ENCODE results near the gene MRPL34. TPM values are rescaled to one million over a fixed set of nuclear protein-coding genes. Genes with fewer than 3 reads are reported as not detected.

The MRPL34 gene
- total and polyA plus RNA-seq, 4 donors: 22.3 to 137 (median 93.4) TPM

- no peak overlapping the region for H3K4me3 ChIP-seq
- peaks cover 0 to 8% (median 4%) of the 10 kb centered on the region in 5 donors for H3K4me1 ChIP-seq (ENCODE audit: control insufficient read depth in 5 of 5, insufficient read depth in 5 of 5, low read length in 5 of 5)
- peak; percentile 70 to 73 (median 70) for DNase-seq
- WGBS, 2 donors: 17% methylated on average over 24 of the region's 24 CpGs
- peak; percentile 90 for TF ChIP-seq CTCF (IDR thresholded peaks at IDR 0.05; ENCODE audit: control extremely low read depth, extremely low read depth)
- H3K9me3 ChIP-seq (ENCODE audit: control insufficient read depth in 4 of 4, insufficient read depth in 3 of 4, low read length in 3 of 4): no peaks in the 10 kb centered on the region
- no peak overlapping the region for H3K9ac ChIP-seq (ENCODE audit: insufficient read depth in 1 of 2, low read length in 2 of 2)
- peaks cover 0 to 5% (median 1%) of the 10 kb centered on the region in 4 donors for H3K36me3 ChIP-seq (ENCODE audit: control insufficient read depth in 4 of 4, insufficient read depth in 4 of 4, low read length in 4 of 4)
- no peak overlapping the region for H3K27ac ChIP-seq (ENCODE audit: low read depth in 1 of 2, low read length in 1 of 2)
- H3K27me3 ChIP-seq (ENCODE audit: control insufficient read depth in 3 of 3, insufficient read depth in 3 of 3, low read length in 2 of 3): peaks cover 0 to 4% (median 0%) of the 10 kb centered on the region in 3 donors
- ATAC-seq (ENCODE audit: insufficient read depth, low FRiP score): peak; percentile 80
Observed at GRCh38 chr19:17346109-17346671, 40.5 kb downstream of the MRPL34 start.

- H3K27ac ChIP-seq (ENCODE audit: low read depth in 1 of 2, low read length in 1 of 2): peak overlapping the region; percentile 31 to 53
- H3K4me1 ChIP-seq (ENCODE audit: control insufficient read depth in 5 of 5, insufficient read depth in 5 of 5, low read length in 5 of 5): peaks cover 0 to 11% (median 6%) of the 10 kb centered on the region in 5 donors
- no peaks in the 10 kb centered on the region for H3K9me3 ChIP-seq (ENCODE audit: control insufficient read depth in 4 of 4, insufficient read depth in 3 of 4, low read length in 3 of 4)
- ATAC-seq (ENCODE audit: insufficient read depth, low FRiP score) (peak; percentile 31), DNase-seq (no peak)
- H3K27me3 ChIP-seq (ENCODE audit: control insufficient read depth in 3 of 3, insufficient read depth in 3 of 3, low read length in 2 of 3): peaks cover 0 to 4% (median 0%) of the 10 kb centered on the region in 3 donors
- no peak for TF ChIP-seq CTCF (IDR thresholded peaks at IDR 0.05; ENCODE audit: control extremely low read depth, extremely low read depth)
- no peak overlapping the region for H3K9ac ChIP-seq (ENCODE audit: insufficient read depth in 1 of 2, low read length in 2 of 2)
- 18 to 34% methylated on average over 6 of the region's 6 CpGs for WGBS, 2 donors
- no peaks in the 10 kb centered on the region for H3K36me3 ChIP-seq (ENCODE audit: control insufficient read depth in 4 of 4, insufficient read depth in 4 of 4, low read length in 4 of 4)
- no peak overlapping the region for H3K4me3 ChIP-seq
Observed at GRCh38 chr19:17347361-17347760, 41.7 kb downstream of the MRPL34 start.

- DNase-seq (no peak), ATAC-seq (ENCODE audit: insufficient read depth, low FRiP score) (no peak)
- Histone ChIP-seq H3K27ac (ENCODE audit: low read depth in 1 of 2, low read length in 1 of 2) (peak overlapping the region; percentile 31 to 58), H3K4me3 (no peak overlapping the region), H3K27me3 (ENCODE audit: control insufficient read depth in 3 of 3, insufficient read depth in 3 of 3, low read length in 2 of 3) (peaks cover 0 to 4% (median 0%) of the 10 kb centered on the region in 3 donors), H3K4me1 (ENCODE audit: control insufficient read depth in 5 of 5, insufficient read depth in 5 of 5, low read length in 5 of 5) (peaks cover 0 to 15% (median 6%) of the 10 kb centered on the region in 5 donors), H3K9me3 (ENCODE audit: control insufficient read depth in 4 of 4, insufficient read depth in 3 of 4, low read length in 3 of 4) (no peaks in the 10 kb centered on the region), H3K36me3 (ENCODE audit: control insufficient read depth in 4 of 4, insufficient read depth in 4 of 4, low read length in 4 of 4) (no peaks in the 10 kb centered on the region), H3K9ac (ENCODE audit: insufficient read depth in 1 of 2, low read length in 2 of 2) (no peak overlapping the region)
- 61 to 69% methylated on average over 2 of the region's 2 CpGs for WGBS, 2 donors
- TF ChIP-seq CTCF (IDR thresholded peaks at IDR 0.05; ENCODE audit: control extremely low read depth, extremely low read depth): no peak
Observed at GRCh38 chr19:17347877-17348276, 42.2 kb downstream of the MRPL34 start.
